Nucleus accumbens (tissue), 56 donors: ENCODE results near the gene PREX1.
"Not testable (repeated sequence)": the region's sequence is repeated elsewhere in the genome, so short reads cannot be mapped to it uniquely, and the experiment has no call there.

Experiments
- DNase-seq, 56 donors: peaks; one replicate each; lab custom pipeline; 2025; lab: John Stamatoyannopoulos, UW

PREX1 gene

DNA sequence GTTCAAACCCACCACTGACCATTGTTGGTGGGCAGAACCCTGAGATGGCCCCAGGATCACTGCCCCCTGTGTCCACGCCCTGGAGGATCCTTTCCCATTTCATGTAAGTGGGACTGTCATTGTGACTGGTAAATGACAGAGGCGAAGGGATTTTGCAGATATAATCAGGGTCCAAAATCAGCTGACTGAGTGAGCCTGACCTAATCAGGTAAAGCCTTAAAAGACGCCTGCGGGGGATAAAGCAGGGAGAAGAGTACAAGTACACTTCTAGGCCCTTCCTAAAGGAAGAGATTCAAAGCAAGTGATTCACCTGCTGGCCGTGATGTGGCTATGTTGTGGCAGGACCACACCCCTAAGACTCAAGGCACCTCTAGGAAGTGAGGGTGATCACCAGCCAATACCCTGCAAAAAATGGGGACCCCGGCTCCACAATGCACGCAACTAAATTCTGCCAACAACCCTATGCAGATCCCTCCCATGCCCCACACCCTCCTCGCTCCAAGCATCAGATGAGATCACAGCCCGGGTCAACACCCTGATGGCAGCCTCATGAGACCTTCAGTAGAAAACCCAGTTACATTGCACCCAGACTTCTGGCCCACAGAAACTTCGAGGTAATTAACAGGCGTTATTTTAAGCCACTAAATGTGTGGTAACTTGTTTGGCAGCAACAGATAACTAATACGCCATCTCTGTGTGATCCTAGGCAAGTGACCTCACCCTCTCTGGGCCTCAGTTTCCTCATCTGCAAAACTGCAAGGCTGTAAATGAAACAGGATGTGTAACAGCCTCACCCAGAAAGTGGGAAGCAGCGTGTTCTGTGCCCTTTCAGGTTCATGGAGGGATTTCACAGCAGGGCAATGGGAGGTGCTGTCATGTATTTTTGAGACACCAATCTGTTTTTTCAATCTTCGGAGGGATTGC lies 11.3 kb downstream of the PREX1 start:
- DNase-seq, result no peak

DNA sequence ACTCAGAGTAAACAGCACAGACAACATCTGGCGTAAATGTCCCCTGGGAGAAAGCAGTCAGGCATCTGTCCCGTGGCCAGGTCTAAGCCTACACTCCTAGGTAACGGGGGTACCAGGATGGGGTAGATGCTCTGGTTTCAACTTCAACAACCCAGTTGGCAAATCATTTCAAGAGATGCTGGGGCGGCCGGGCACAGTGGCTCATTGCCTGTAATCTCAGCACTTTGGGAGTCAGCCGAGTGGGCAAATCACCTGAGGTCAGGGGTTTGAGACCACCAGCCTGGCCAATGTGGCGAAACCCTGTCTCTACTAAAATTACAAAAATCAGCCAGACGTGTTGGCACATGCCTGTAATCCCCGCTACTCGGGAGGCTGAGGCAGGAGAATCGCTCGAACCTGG lies 12.3 kb downstream of the PREX1 start:
- DNase-seq, result no peak

DNA sequence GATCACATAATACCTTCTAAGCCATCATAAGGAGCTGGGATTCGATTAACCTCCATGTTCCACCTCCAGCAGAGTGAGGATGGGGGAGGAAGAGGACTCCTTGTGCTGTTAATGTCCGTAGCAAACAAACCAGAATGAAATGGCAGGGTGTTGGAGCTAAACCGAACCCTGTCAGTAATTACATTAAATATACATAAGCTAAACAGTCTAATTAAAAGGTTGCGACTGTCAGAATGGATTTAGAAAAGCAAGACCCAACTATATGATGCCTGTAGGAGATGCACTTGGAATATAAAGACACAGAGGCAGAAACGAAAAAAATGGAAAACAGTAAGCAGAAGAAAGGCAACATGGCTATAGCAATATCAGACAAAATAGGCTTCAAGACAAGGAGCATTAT lies 13.2 kb downstream of the PREX1 start:
- no peak for DNase-seq

DNA sequence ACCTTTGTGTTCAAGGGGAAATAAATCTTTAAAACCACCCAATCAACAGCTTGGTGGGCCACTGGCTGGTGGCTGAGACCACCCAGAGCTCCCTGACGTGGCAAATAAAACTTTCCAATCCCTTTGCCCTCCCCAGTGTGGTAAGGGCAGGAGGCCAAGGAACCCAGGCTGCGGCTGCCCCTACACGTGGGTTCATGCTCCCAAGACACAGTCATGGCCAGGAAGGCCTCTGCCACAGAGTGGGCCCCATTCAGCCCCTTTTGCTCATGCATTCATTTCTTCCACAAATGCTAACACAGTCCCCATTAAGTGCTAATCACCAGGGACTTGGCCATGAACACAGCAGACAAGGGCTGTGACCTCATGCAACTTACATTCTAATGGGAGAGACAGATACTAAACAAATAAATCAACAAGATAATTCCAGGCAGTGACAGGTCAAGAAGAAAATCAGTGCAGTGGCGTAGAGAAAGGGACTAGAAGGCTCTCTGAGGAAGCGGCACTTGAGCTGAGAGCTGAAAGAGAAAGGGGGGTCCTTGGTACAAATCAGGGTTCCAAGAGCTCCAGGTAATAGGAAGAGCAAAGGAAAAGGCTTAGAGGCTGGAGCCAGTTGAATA lies 13.8 kb downstream of the PREX1 start:
- DNase-seq, result no peak

DNA sequence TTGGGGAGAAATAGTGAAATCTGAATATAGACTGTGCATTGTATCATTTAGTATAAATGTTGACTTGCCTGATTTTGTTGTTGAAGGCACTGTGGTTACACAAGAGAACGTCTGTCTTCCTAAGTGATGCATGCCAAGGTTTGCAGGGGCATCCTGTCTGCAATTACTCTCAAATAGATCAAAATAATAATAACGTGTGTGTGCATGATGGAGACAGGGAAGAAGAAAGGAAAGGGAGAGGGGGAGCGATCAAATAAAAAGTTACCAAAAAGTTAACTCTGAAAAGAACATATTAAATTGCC lies 14.4 kb downstream of the PREX1 start:
- no peak for DNase-seq

DNA sequence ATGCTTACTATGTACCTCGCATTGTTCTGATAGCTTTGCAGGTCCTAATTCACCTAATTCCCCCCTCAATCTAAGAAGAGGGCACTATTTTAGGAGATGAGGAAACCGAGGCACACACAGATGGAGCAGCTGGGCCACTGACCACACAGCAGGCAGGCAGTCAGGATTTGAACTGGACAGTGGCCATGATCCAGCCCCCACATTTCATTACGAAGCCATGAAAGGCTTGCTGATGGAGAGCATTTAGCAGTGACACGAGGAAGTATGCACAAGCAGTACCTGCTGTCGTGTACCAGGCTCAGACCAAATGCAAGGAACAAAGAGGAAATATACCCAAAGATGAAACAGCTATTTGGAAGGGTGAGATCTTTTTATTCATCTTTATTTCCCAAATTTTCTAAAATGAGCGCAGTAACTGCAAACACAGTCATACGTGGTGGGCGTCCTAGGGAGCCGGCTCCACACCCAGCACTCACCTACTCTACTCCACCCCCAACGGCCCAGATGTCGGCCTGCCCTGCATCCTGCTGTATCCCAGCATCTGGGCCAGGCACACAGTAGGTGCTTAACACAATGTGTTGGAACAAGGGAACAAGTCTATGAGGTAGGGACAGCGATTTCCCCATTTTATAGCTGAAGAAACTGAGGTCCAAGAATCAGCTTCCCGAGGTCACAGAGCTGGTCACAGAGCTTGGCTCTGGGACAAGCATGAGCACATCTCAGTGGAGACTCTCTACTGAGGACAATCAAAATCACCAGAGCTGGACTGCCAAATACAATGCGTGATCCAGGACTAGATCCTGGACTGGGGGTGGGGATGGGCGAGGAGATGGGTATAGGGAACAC lies 15.0 kb downstream of the PREX1 start:
- peak in 26 of 56 donors; percentile 12 to 57 (median 34) for DNase-seq

DNA sequence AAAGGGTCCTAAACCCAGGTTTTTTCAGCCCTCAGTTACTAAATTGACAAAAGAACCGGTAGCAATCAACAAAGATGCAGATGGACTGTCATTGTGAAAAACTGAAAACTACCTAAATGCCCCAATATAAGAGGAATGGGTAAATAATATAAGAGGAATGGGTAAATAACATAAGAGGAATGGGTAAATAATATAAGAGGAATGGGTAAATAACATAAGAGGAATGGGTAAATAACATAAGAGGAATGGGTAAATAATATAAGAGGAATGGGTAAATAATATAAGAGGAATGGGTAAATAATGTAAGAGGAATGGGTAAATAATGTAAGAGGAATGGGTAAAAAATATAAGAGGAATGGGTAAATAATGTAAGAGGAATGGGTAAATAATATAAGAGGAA lies 15.7 kb downstream of the PREX1 start:
- not testable (repeated sequence) for DNase-seq

DNA sequence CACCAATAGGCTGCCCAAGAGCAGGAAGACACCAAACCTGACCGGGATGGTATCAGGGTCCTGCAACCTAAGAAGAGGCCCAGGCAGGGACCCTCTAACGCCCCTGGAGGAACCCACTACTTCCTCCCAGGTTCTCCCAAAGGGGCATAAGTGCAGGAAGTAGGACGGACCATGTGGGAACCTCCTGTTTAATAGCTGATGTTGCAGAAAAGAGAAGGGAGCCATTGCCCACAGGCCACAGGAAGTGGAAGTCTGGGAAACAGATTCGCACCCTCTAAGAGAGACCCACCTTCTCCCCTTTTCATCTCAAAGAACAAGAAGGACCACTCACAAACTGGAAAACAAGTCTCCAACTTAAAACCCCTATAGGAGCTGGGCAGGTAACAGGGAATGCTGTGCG lies 18.1 kb downstream of the PREX1 start:
- DNase-seq, result no peak

DNA sequence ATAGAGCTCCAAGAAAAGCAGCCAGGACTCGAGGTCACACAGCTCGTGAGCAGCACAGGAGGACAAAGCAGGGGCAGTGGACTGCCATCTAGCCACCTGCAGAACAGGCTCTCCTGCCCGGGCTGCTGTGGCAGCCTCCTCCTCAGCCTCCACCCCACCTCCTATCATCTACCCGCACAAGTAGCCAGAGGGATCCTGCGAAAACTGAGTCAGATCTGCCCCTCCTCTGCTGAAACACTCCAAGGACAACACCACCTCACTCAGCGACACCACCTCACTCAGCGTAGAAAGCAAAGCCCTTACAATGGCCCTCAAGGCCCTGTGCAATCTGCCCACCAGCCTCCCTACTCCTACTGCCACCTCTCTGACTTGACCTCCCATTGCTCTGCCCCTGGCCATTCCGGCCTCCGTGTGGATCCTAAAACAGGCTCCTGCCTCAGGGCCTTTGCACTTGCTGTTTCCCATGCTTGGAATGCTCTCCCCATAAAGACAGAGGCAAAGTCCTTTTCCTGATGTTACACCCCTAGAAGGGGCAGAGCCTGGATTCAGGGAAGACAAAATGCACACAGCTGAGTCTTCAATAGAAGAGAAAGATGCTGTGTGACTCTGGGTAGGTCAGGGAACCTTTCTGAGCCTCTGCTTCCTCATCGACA lies 19.3 kb downstream of the PREX1 start:
- DNase-seq, result no peak

DNA sequence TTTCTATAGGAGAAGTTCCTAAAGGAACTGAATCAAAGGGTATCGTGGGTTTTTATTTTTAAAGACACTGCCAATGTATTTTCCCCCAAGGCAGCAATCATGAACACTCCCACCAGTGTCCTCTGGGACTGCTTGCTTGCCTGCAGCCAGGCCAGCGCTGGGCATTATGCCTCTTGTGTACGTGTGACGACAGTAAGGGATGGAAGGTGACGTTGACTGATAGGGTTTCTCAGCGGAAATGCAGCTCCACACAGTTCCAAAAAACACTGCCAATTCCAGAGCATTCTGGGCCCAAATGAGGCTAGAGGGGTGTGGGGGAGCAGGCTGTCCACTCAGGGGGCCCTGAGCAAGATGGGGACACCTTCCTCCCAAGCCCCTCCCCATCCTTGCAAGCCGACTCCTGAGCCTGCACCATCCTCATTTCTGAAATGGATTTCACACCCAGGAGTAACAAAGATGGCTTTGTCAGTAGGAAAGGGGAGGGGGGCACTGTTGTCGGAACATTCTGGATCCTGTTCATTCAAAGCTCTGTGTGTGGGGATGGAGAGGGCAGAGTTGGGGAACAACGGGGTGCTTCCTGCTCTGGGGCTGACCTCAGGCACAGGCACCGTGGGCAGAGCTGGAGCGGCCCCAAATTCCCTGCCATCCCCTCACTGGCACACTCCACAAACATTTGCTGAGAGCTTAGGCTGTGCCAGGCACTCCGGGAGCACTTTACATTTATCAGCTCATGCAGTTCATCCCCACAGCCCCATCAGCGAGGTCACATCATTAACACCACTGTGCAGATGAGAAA lies 20.0 kb downstream of the PREX1 start:
- peak in 46 of 56 donors; percentile 28 to 89 (median 66) for DNase-seq

DNA sequence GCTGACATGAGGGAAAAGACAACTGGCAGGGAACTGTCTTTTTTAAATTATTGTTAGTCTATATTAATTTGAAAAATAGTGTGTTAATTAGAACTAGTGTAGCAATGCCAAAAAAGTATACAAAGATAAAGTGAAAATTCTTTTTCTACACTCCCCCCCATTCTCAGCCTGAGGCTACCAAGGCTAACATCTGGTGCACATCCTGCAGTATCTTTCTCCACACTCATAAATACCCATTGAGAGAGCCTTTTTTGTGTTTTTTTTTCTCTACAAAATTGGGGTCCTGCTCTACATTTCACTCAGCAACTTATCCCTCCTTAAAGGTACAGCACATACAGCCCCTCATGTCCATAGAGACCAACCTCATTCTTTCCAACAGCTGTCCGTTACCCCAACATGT lies 20.7 kb downstream of the PREX1 start:
- DNase-seq, result no peak

DNA sequence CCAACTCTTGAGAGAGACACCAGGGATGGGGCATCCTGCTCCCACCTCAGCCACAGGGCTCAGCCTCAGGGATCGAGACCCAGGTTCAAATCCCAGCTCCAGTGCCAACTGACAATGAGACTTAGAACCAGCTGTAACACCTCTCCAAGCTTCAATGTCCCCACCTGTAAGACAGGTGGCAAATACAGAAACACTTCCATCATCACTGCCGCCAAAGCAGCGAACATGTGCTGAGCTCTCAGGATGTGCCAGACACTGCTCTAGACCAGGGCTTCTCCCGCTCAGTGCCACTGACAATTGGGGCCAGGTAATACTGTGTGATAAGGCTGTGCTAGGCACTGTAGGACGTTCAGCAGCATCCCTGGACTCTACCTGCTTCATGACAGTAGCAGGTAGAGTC lies 22.1 kb downstream of the PREX1 start:
- no peak for DNase-seq

DNA sequence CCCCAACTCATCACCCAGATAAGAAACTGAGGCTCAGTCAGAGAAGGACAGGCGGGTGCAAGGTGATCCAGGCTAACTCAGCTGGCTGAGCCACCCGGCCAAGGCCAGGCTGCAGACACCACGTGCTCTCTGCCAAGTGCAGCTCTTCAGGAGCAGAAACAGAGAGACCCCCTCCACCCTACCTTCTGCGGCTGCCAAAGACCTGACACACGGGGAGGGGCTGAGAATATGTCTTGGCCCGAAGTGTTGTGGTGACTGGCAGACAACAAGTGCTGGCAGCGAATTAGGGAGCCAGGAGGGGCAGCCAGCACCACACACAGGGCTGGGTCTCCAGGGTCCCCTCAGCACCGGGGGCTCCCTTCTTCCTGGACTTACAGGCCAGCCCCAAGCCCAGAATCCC lies 22.5 kb downstream of the PREX1 start:
- DNase-seq, result peak in 2 of 56 donors; percentile 23 to 29

DNA sequence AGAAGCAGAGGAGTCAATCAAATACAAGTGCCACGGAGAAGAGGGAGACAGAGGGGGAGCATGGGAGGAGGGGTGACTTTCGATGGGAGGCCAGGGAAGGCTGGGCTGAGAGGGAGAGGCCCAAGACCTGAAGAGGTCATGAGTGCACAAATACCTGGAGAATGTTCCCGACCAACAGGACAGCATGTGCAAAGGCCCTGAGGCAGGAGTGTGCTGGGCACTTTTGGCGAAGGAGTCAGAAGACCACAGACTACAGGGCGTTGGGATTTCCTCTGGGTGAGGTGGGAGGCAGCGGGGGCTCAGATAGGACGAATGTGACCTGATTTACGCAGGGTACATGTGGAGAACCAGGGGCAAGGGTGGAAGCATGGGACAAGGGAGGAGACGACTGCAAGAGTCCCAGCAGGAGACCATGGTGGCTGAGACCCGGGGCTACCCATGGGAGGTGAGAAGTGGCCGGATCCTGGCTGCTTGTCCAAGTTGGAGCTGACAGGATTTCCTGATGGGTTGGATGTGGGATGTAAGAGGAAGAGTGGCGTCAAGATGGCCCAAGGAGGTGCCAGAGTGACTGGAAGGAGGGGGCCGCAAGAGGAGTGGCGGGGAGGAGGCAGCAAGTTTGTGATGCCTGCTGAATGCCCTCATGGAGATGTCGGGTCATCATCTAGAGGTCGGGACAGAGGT lies 23.4 kb downstream of the PREX1 start:
- no peak for DNase-seq

DNA sequence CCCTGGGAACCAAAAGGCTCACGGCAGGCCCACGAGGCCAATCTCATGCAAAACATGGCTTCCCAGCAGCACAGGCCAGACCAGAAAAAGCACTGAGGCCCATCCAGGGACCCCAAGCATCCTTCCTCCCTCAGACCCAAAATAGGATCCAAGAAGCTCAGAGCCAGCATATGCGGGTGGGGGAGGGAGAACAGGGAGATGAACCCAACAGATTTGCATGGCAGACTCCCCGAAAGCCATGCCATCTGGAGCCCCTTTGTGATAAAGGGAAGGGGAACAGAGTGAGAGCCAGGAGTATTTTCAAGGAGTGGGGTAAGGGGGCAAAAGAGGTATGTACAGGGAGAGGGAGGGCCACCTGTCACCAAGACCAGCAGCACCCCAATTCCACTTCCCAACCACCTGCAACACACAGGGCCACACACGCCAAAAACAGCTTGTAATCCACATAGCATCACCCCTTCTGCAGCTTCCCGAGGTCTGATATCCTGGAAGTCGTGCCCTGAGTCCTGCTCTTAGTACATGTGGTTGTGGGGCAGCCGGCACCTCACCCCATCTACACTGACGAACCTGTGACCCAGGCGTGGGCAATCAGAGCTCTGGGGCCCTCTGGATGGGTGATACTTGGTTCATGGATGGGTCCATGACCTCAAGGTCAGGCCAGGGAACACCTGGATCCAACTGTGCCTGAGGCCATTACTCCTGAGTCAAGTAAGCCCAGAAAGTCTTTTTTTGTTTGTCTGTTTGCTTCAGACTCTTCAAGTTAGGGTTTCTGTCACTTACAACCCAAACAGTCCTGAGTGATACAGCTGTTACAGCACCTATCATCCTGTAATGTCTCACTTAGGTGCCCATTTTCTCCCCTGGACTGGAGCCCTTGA lies 24.4 kb downstream of the PREX1 start:
- DNase-seq, result no peak

DNA sequence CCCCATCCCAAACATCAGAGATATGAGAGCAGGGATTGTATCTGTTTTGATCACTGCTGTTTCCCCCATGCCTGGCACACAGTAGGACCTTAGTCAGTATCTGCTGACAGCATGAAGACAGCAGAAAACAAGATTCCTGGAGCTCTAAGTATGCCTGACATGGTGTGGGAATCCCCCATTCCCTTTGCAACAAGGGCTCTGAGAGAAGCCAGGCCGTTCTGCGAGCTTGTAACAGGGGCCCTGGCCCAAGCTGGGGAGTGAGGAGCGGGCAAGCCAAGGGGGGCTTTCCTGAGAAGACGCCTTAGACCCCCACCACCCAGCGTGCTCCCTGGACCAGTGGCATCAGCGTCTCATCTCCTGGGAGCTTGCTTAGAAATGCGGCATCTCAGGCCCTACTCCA lies 25.2 kb downstream of the PREX1 start:
- no peak for DNase-seq

DNA sequence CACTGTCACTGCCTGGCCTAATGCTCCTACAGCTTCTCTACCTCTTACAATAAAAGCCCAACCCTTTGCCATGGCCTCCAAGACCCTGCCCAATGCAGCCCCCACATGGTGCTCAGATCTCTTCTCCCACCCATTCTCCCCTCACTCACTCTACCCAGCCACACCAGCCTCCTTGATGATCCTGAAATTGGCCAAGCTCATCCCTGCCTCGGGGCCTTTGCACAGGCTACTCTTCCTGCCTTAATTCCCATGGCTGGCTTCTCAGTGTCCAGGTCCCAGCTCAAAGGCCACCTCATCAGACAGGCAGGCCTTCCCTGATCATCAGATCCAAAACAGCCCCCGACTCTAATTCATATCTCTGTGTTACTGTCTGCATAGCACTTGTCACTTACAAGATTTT lies 25.6 kb downstream of the PREX1 start:
- no peak for DNase-seq

DNA sequence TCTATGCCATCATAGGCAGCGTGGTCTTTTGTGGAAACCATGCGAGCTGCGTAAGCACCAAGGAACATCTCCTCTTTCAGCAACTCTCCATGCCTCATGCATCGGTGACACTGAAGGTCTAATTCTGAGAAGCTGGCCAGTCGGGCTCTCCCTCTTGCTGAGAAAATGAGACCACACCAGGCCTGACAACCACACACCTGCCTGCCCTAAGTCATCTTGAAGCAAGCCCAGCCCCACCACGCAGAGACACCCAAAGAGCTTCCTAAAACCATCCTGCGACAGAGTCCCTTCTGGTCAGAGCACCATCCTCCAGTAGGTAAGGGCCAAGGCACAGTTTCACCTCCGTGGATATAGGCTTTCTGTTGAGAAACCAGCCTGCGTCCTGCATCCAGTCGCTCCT lies 26.6 kb downstream of the PREX1 start:
- DNase-seq, result no peak
